Measurements from ENCODE around the gene TLE2. TPM values are rescaled to one million over a fixed set of nuclear protein-coding genes. Genes with fewer than 3 reads are reported as not detected.

The TLE2 gene
- total RNA-seq, 1 experiment from 2014 or later, result 13.7 TPM

Other genes with a start within 250 kb of the TLE2 start
- 35.1 and 40.7 TPM in 2 replicates for gene SGTA, start 246.0 kb downstream of the TLE2 start, total RNA-seq (2021)
- 83.2 and 85.8 TPM in 2 replicates for gene THOP1, start 243.8 kb downstream of the TLE2 start, total RNA-seq (2021)
- gene ZNF554, start 209.4 kb downstream of the TLE2 start, total RNA-seq (2021), result 3.3 and 5.6 TPM in 2 replicates
- gene ZNF555, start 187.8 kb downstream of the TLE2 start, total RNA-seq (2021), result 1.2 and 2.2 TPM in 2 replicates
- gene ZNF556, start 161.9 kb downstream of the TLE2 start, total RNA-seq (2021), result not detected in 2 replicates
- 2.6 TPM in 2 replicates for gene ZNF57, start 128.4 kb downstream of the TLE2 start, total RNA-seq (2021)
- gene ZNF77, start 84.3 kb downstream of the TLE2 start, total RNA-seq (2021), result 2.1 and 2.5 TPM in 2 replicates
- 0.90 and 1.1 TPM in 2 replicates for gene TLE6, start 51.7 kb downstream of the TLE2 start, total RNA-seq (2021)
- 210 and 217 TPM in 2 replicates for gene TLE5, start 33.2 kb upstream of the TLE2 start, total RNA-seq (2021)
- gene GNA11, start 65.1 kb upstream of the TLE2 start, total RNA-seq (2021), result 36.9 and 38.8 TPM in 2 replicates
- gene GNA15, start 106.8 kb upstream of the TLE2 start, total RNA-seq (2021), result 14.2 and 16.3 TPM in 2 replicates
- gene S1PR4, start 149.5 kb upstream of the TLE2 start, total RNA-seq (2021), result 0.37 and 0.83 TPM in 2 replicates
- 46.0 and 61.4 TPM in 2 replicates for gene NCLN, start 156.7 kb upstream of the TLE2 start, total RNA-seq (2021)
- 0.20 and 0.48 TPM in 2 replicates for gene CELF5, start 195.4 kb upstream of the TLE2 start, total RNA-seq (2021)

Data from PC-9 (cell line).